DOHH2 (cell line): ENCODE measurements around the gene GAB2.

Experiments used
- EZH2phosphoT487 ChIP-seq: fragments of 200-600 bp; sonication (generic); IDR thresholded peaks from 2 replicates; pipeline ENCODE4 v1.6.1; 2017; ENCODE audit warnings: borderline replicate concordance, mild to moderate bottlenecking, antibody characterized with exemption, low read length, moderate library complexity, mixed read lengths
- TF ChIP-seq, protein P1 (sequence below): fragments of 200-600 bp; sonication (generic); IDR thresholded peaks from one replicate; pipeline ENCODE4 v1.5.1; 2014; ENCODE audit warnings: antibody characterized with exemption, mild to moderate bottlenecking, low read depth, low read length; ENCODE audit not compliant: poor library complexity, severe bottlenecking

DNA sequence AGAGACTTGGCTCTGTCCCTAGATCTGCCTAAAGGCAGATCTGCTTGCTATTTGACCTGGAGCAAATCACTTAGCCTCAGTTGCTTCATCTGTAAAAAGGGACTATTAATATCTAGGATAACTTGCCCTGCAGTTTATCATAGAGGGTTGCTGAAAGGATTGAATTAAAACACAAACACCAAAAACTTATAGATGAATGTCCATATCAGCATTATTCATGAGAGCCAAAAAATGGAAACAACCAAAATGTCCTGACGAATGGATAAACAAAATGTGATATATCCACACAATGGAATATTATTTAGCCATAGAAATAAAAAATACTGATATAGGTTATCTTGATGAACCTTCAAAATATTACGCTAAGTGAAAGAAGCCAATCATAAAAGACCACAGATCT lies 161.7 kb downstream of the GAB2 start:
- TF ChIP-seq, protein P1, sequence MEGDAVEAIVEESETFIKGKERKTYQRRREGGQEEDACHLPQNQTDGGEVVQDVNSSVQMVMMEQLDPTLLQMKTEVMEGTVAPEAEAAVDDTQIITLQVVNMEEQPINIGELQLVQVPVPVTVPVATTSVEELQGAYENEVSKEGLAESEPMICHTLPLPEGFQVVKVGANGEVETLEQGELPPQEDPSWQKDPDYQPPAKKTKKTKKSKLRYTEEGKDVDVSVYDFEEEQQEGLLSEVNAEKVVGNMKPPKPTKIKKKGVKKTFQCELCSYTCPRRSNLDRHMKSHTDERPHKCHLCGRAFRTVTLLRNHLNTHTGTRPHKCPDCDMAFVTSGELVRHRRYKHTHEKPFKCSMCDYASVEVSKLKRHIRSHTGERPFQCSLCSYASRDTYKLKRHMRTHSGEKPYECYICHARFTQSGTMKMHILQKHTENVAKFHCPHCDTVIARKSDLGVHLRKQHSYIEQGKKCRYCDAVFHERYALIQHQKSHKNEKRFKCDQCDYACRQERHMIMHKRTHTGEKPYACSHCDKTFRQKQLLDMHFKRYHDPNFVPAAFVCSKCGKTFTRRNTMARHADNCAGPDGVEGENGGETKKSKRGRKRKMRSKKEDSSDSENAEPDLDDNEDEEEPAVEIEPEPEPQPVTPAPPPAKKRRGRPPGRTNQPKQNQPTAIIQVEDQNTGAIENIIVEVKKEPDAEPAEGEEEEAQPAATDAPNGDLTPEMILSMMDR, result no peak
- no peak for TF ChIP-seq EZH2phosphoT487
